Keratinocyte (primary cell): ENCODE measurements around the gene TBXAS1.

Experiments
- CTCF ChIP-seq, 3 experiments: IDR thresholded peaks in 1 of 3; conservative IDR thresholded peaks in 1 of 3; optimal IDR thresholded peaks in 1 of 3; 2 replicates in 2 of 3; 3 replicates in 1 of 3; pipeline versions ENCODE3 to v1.5.1; 2011; ENCODE audit warnings: low read length in 3 of 3, mild to moderate bottlenecking in 3 of 3, moderate library complexity in 2 of 3, control low read depth in 1 of 3, inconsistent platforms in 1 of 3; ENCODE audit not compliant: insufficient read depth in 2 of 3; ENCODE audit errors: extremely low read depth in 1 of 3
- EZH2 ChIP-seq: IDR thresholded peaks from one replicate; pipeline ENCODE4 v1.6.1; 2012; ENCODE audit warnings: inconsistent platforms, mild to moderate bottlenecking, low read length, moderate library complexity

DNA sequence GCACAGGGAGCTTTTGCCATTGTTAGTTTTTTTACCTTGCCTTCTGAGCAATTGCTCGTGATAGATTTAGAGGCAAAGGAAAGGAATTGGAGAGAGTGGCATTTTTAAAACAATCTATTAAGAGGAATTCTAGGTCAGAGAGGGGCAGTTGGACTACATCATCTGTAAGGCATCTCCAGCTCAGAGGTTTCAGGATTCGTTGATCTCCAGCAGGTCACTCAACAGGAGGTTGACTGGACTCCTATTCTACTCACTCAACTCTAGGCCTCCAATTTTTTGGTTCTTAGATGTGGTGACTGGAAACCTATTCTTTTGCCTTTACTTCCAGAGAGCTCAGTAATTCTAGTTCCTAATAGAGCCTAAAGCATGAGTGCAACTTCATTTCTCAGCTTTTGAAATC is 42.8 kb downstream of the TBXAS1 start:
- no peak for TF ChIP-seq CTCF (optimal IDR thresholded peaks at IDR 0.05 in 1 of 3, IDR thresholded peaks at IDR 0.05 in 1 of 3, conservative IDR thresholded peaks at IDR 0.05 in 1 of 3; ENCODE audit: extremely low read depth in 1 of 3, insufficient read depth in 2 of 3, low read length in 3 of 3)
- no peak for TF ChIP-seq EZH2
